GM12872 (cell line): ENCODE measurements around the gene HAUS7.

ENCODE experiments used
- TF ChIP-seq, protein P1 (sequence below): IDR thresholded peaks from 3 replicates; pipeline ENCODE4 v1.5.1; 2011; ENCODE audit warnings: low read depth, mild to moderate bottlenecking, low read length, moderate library complexity; ENCODE audit not compliant: insufficient read depth

HAUS7 gene

GRCh38 chrX:153513265-153513664 lies 42.9 kb upstream of the HAUS7 start:
- TF ChIP-seq, protein P1, sequence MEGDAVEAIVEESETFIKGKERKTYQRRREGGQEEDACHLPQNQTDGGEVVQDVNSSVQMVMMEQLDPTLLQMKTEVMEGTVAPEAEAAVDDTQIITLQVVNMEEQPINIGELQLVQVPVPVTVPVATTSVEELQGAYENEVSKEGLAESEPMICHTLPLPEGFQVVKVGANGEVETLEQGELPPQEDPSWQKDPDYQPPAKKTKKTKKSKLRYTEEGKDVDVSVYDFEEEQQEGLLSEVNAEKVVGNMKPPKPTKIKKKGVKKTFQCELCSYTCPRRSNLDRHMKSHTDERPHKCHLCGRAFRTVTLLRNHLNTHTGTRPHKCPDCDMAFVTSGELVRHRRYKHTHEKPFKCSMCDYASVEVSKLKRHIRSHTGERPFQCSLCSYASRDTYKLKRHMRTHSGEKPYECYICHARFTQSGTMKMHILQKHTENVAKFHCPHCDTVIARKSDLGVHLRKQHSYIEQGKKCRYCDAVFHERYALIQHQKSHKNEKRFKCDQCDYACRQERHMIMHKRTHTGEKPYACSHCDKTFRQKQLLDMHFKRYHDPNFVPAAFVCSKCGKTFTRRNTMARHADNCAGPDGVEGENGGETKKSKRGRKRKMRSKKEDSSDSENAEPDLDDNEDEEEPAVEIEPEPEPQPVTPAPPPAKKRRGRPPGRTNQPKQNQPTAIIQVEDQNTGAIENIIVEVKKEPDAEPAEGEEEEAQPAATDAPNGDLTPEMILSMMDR = no peak

DNA sequence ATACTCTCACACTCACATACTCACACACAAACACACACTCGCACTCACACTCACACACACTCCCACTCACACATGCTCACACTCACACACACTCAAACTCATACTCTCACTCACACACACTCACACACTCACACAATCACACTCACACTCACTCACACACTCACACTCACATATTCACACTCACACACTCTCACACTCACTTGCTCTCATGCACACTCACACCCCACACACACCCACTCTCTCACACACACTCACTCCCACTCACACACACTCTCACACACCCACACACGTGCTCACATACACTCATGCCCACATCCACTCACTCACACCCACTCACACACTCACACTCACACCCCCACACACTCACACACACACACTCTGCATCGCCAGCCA lies 42.1 kb upstream of the HAUS7 start:
- TF ChIP-seq, protein P1 = no peak

DNA sequence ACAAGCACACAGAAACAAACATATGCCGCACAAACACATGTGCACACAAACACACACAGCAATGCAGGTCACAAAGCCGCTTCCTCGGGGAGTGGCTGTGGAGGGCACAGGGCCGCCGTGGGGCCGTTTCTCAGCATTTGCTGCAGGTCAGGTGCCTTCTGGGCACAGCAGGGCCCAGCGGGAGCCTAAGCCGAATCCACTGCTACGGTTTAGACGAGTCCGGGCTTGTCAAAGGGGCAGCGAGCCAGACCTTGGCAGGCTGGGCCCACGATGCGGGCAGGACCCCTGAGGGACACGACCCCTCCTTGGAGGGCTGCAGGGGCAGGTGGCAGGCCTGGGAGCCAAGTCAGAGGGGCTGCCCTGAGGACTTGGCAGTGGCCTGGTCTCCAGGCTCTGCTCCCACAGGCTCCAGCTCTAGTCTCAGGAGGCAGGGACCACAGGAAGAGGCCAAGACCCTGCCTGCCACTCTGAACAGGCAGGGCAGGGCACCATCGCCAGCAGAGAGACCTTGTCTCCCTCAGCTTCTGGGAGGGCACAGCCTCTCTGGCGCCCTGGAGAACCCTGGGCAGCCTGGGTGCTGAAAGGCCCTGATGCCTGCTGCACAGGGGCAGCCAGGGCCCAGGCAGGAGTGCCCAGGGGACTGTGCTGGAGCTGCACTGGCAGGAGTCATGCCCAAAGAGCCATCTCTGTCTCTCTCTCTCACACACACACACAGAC lies 41.6 kb upstream of the HAUS7 start:
- TF ChIP-seq, protein P1 = no peak

DNA sequence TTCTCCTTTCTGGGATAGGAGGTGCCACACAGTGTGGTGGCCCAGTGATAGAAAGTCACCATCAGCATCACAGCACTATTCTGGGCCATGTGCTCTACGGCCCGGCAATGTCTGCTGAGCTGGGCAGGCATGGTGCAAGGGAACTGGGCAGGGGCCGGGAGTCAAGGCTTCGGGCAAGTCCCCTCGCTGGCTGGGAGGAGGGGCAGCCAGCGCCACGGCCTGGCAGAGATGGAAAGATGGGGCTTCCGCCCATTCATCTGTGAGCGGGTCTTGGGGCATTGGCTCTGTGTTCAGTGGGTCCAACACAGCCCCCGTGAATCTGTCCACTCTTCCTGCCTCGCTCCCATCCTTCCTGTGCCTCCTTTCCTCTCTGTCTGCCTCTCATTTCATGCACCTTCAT lies 40.0 kb upstream of the HAUS7 start:
- TF ChIP-seq, protein P1 = no peak

GRCh38 chrX:153509592-153509991 lies 39.2 kb upstream of the HAUS7 start:
- TF ChIP-seq, protein P1 = no peak

- TF ChIP-seq, protein P1 = peak; percentile 77
Measured at GRCh38 chrX:153507484-153508178, 37.3 kb upstream of the HAUS7 start.

- TF ChIP-seq, protein P1 = no peak
Measured at GRCh38 chrX:153505361-153505760, 35.0 kb upstream of the HAUS7 start.
